Superior temporal gyrus (tissue), 1 donor: Measurements from ENCODE around the gene OR2T4.
A peak's percentile ranks its signal among the peaks of the same experiment; 100 is the strongest.

ENCODE experiments used
- DNase-seq: peaks from one replicate; pipeline ENCODE4 v3.0.0-alpha.2; 2016; ENCODE audit errors: extremely low spot score

The OR2T4 gene, protein sequence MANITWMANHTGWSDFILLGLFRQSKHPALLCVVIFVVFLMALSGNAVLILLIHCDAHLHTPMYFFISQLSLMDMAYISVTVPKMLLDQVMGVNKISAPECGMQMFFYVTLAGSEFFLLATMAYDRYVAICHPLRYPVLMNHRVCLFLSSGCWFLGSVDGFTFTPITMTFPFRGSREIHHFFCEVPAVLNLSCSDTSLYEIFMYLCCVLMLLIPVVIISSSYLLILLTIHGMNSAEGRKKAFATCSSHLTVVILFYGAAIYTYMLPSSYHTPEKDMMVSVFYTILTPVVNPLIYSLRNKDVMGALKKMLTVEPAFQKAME

DNA sequence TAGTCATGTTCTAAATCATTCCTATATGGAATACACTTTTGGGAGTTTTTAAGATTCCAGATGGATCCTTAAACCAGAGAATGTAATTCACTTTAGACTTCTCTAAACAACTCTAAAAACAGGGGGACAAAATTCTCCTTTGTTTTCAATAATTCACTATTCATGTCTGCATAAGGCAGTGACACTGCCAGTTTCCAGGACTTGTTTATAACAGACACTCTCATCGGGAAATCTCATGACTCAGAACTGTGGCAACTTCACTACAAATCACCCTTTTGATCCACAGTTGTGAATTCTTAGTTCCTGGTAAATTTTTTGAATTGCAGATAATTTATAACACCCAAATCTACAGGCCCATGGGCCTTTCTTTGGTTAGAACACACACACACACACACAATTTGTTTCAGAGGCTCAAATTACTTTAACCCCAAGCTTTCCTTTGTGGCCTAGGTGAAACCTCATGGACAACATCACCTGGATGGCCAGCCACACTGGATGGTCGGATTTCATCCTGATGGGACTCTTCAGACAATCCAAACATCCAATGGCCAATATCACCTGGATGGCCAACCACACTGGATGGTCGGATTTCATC, at the start of gene OR2T4:
Gene OR2T4, plus strand, starts transcription at position 545 of the 595 bp plus-strand sequence. Its CDS starts 0 bp downstream, at position 545.
- DNase-seq: peak; percentile 88

DNA sequence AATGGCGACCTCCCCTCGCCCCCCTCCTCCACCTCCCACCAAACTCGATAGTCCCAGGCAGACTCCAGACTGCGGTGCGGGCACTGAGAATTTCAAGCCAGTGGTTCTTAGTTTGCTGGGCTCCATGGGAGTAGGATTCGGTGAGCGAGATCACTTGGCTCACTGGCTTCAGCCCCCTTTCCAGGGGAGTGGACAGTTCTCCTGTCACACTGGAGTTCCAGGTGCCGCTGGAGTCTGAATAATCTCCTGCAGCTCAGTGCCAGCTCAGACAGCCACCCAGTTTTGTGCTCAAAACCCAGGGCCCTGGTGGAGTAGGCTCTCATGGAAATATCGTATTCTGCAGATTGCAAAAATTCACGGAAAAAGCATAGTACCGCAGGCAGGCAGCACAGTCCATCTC, 44.7 kb upstream of the OR2T4 start:
- no peak for DNase-seq

DNA sequence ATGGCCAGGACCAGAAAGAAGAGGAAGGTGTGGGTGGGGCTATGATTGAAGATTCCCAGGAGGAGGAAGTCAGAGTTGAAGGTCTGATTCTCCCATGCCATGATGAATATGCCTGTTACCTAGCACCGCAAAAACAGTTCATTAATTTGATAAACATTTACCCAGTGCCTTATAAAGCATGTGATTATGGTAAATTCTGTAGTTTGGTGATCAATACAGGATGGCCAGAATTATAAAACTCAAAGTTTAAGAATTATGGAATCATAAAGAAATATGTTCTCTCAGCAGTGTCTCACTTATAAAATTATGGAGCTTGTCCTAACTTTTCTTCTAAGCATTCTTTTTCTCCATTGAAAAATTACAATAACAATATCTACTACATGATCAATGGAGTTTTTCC, 37.0 kb upstream of the OR2T4 start, which contains the start of gene OR2M7:
Gene OR2M7, minus strand, starts transcription at position 101 of the 400 bp plus-strand sequence. Its CDS starts 0 bp downstream, at position 101.
- no peak for DNase-seq

DNA sequence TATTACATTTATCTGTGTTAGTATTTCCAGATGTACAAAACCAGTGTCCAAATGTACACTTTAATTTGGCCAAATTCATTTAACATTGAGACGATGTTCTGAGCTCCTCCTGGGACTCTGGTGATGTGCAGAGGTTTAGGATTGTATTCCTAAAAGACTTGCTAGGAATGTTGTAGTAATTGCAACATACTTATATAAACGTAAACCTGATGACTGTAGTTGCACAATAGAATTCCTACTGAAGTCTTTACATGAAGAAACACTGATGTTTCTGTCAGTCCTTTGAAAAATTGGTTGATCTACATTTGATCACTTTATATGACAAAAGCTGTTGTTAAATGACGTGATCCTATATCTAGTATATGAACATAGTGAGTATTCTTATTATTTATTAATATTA, 18.0 kb upstream of the OR2T4 start:
- no peak for DNase-seq

DNA sequence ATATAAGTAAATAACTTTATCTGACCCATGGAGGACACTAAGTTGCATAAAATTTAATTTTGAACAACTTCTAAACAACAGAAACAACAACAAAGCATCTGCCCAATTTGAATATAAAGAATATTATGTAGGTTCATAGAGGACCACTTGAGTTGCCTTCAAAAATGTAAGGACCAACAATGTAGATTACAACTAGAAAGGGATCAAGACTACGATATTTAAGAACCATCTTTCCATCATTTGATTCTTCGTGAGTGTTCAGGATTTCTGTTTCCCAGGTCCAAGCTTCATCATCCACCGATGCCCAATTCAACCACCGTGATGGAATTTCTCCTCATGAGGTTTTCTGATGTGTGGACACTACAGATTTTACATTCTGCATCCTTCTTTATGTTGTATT, 13.0 kb upstream of the OR2T4 start, which contains the start of gene OR14C36:
Gene OR14C36, plus strand, starts transcription at position 301 of the 400 bp plus-strand sequence. Its CDS starts 0 bp downstream, at position 301.
- no peak for DNase-seq

DNA sequence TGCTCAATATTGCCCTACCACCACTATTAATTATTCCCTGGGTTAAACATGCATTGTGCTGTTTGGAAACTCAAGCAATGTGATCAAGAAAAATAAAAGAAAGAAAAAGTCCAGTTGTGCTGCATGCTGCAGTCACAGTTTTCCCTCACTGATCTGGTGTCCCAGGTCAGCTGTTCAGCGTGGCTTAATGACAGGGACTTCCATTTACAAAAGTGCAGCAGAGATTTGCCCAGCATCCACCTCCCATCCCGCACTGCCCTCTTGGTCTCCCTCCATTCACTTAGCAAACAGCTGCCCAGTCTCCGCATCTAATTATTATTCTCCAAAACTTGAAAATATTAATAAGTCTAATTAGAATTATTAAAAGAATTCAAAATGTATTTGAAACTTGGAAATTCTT, 2.0 kb upstream of the OR2T4 start:
- peak; percentile 56 for DNase-seq

DNA sequence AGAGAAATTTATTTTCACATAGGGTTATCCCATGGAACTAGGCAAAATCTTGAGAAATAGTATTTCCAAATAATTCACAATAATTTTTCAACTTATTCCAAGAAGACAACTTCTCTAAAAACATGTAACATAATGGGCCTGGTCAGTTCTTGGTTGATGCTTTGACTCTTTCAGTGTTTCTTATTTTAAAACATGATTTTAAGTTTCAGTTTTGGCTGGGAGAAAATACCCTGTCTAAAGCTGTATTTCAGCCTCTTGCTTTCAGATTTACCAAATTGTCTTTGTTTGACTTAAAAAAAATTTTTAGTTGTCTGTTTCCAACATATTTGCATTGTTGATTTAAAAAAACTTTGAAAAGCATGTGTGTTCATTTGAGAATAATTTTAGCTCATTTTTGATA, 5.1 kb downstream of the OR2T4 start:
- DNase-seq: no peak

DNA sequence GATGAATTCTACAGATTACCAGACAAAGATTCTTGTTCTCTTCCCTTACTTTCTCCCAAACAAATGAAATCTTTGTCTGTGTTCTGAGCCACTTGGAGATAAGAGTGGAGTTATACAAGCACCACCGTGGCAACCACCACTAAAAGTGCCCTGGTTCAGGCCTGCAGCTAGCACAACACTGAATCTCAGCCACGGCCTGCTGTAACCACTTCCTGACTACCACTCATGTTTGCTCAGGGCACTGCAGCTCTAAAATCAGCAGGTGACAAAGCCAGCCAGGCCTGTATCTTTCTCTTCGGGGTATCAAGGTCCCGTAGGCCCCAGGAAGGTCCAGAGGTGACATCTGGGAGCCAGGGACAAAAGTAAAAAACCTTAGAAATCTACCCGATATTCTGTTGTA, 10.9 kb downstream of the OR2T4 start:
- DNase-seq: no peak

DNA sequence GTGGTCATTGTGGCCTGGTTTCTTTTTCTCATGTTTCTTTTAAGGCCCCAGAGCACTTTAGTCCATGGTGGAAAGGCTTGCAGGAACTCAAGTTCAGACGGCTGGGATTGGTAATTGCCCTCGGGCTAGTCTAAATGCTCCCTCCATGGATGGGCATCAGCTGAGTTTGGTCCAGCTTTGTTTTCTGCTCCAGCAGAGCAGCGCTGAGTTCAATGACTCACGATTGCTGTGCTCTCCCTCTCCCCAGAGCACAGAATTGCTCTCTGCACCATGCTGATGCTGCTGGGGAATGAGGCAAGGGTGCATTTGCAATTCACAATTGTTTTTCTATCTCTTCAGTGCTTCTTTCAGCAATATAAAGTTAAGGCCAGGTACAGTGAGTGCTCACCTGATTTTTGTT, 12.3 kb downstream of the OR2T4 start:
- DNase-seq: no peak

DNA sequence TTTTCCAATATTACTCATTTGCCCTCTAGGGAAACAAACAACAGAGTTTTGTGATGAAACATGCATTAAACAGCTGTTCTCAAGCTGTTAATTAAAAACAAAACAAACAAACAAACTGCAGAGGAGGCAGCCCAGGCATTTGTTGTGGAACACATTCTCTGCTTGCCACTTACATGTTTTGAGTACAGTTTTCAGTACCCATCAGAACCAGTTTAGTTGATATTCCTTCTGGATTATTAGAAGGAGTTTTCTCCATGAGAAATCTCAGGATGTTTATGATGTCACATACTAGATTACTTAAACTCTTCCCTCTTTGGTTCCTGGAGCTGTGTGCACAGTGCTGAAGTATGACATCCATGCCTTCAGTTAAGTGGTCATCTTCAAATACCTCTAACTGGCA, 14.0 kb downstream of the OR2T4 start, which contains the start of gene OR2T6:
Gene OR2T6, plus strand, starts transcription at position 301 of the 400 bp plus-strand sequence. CDS start 11,863 bp downstream, outside the sequence.
- DNase-seq: no peak

DNA sequence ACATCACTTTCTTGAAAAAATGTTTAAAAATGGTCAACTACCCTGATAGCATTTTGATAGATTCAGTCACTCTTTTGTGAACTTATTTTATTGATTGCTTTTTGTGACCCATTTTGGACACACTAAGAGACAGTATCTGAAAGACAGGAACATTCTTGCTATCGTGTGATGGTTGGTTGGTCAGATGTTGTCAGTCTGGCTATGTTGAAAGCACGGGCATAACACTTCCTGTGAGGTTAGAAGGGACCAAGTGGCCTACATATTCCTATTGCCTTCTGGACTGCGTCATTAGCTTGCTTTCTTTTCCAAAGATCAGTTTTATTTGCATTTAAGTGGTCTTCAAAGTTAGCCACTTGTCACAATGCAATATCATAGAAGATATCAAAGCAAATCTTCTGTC, 15.5 kb downstream of the OR2T4 start:
- no peak for DNase-seq

DNA sequence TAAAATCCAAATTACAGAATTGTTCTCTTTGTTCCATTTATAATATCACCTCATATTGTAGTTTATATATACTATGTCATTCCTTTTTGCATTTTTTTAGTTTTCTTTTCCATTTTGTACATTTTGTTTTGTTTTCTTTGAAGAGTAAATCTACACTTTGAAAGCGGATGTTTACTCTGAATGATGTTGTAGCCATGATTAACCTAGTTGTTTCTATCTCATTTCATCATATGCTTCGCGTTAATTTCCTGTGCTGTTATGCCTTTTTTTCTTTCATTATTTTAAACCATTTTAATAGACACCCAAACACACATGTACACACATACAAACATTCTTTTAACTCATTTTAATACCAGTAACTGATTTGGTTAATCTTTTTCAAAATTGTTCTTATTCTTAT, 19.4 kb downstream of the OR2T4 start:
- no peak for DNase-seq

DNA sequence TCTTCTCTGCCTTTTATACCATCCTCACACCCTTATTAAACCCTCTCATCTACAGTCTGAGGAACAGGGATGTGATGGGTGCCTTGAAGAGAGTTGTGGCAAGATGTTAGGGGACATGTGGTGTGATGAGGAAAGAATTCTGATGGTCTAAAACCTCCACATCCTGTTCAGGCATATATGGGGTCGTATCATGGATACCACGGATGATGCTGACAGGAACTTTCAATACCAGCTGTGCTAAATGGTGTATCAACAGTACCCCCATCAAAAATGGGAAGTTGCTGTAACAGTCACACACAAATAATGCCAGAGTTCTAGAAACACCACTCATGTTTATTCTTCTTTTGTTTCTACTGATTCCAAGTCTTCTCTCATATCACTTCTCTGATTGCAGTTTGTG, 27.0 kb downstream of the OR2T4 start:
- DNase-seq: no peak

DNA sequence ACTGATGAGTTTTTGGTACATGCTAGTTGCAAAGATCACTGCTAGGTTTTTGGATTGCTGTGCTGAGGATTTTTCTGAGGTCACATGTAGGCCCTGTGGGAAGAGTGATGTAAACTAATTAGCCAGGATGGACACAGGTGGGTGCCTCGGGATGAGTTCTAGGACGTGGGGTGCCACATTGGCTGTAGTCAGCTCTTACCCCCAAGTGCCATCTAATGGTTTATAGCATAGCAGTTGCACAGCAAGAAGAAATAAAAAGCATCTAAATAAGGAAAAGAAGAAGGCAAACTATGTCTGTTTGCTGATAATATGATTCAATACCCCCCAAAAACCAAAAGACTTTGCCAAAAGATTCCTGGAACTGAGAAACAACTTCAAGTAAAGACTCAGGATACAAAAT, 31.6 kb downstream of the OR2T4 start:
- no peak for DNase-seq

DNA sequence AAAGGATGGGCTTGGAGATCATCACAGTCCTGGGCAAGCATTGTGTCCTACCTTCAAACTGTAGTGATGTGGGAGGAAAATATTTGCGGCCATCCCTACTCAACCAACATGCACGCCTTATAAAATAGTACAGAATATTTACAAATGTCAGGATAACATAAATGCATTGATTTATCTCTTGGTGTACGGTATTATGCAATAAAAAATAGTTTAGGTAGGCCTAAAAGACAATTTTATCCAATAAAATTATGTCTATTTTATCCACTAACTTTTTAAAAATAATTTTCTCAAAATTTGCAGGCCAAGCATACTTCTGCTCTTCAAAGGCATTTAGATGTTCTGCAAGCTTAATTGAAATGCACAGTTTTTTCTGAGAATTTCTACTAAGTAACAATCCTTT, 41.3 kb downstream of the OR2T4 start, which contains the start of gene OR2T1:
Gene OR2T1, plus strand, starts transcription at position 301 of the 400 bp plus-strand sequence. CDS start 3,100 bp downstream, outside the sequence.
- DNase-seq: no peak

DNA sequence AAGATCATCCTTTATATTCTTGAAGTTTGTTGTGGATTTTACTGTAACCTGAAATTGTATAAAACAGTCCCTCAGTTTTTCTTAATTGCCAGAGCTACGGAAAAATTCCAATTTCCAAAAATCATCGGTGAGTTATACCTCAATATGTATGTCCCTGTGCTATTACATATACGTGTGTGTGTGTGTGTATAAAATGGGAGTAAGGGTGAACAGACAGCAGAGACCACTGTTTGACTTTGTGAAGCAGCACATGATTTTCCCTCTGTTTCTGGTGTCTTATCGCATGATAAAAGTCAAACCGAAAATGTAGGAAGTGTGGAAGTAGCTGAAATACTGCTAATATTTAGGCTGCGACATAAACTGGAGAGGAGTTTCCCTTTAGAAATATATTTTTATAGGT, 42.6 kb downstream of the OR2T4 start:
- no peak for DNase-seq

DNA sequence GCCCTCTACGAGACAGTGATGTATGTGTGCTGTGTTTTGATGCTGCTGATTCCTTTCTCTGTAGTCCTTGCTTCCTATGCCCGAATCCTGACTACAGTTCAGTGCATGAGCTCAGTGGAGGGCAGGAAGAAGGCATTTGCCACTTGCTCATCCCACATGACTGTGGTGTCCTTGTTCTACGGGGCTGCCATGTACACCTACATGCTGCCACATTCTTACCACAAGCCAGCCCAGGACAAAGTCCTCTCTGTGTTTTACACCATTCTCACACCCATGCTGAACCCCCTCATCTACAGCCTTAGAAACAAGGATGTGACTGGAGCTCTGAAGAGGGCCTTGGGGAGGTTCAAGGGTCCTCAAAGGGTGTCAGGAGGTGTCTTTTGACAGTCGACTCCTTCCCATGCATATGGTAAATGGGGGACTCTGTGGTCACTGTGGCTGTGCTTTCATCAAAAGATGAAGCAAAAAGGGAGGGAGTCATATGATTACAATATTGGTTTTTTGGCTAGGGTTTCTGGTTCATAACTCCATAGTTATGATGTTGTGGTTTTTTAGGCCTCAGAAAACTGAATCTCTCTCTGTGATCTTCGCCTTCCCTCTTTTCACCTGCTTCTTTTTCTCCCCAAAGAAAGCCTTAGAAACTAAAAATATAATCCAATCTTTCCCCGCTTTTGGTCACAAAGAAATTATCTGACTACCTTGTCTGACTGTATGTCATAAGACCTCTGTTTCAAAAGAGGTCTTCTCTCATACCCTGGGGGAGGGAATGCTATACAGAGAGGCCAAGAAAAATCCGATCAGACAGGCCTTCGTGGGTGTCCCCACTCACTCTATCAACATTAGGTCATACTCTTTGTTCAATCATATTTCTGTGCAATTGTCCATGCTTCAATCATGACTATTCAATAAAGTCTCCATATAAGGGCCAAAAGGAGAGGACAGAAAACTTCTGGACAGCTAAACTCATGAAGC, 45.5 kb downstream of the OR2T4 start:
- DNase-seq: no peak
